Forelimb muscle (tissue), 1 donor: Measurements from ENCODE around the gene TMPRSS13. TPM values are rescaled to one million over a fixed set of nuclear protein-coding genes. Genes with fewer than 3 reads are reported as not detected.
"Not testable (repeated sequence)": the region's sequence is repeated elsewhere in the genome, so short reads cannot be mapped to it uniquely, and the experiment has no call there.

ENCODE experiments used
- DNase-seq: peaks from one replicate; pipeline ENCODE4 v3.0.0-alpha.2; 2013; ENCODE audit warnings: low read depth
- polyA plus RNA-seq: library from polyadenylated mRNA; unstranded; fragments of 120-200 nt; gene quantifications from one replicate; pipeline ENCODE4 v1.2.1, GENCODE V29; 2013; ENCODE audit not compliant: insufficient read length

The TMPRSS13 gene
- polyA plus RNA-seq = 0.19 TPM

GRCh38 chr11:117929142-117929915, at the start of gene TMPRSS13:
TMPRSS13 (minus strand) TSS chr11:117929402; CDS start chr11:117929307, 95 bp downstream.
- DNase-seq = no peak

- no peak for DNase-seq
These were observed 49.8 kb upstream of the TMPRSS13 start for GRCh38 chr11:117978991-117979390.

GRCh38 chr11:117978291-117978910, 49.2 kb upstream of the TMPRSS13 start:
- DNase-seq = not testable (repeated sequence)

DNA sequence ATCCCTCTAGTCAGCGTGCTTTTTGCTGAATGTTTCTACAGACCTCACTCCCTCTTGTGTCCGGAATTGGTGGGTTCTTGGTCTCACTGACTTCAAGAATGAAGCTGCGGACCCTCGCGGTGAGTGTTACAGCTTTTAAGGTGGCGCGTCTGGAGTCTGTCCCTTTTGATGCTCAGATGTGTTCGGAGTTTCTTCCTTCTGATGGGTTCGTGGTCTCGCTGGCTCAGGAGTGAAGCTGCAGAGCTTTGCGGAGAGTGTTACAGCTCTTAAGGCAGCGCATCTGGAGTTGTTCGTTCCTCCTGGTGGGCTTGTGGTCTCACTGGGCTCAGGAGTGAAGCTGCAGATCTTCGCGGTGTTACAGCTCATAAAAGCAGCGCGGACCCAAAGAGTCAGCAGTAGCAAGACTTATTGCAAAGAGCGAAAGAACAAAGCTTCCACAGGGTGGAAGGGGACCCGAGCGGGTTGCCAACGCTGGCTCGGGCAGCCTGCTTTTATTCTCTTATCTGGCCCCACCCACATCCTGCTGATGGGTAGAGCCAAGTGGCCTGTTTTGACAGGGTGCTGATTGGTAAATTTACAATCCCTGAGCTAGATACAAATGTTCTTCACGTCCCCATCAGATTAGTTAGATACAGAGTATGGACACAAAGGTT, 48.5 kb upstream of the TMPRSS13 start:
- not testable (repeated sequence) for DNase-seq

- DNase-seq = no peak
These were observed 47.8 kb upstream of the TMPRSS13 start for GRCh38 chr11:117977029-117977428.

DNA sequence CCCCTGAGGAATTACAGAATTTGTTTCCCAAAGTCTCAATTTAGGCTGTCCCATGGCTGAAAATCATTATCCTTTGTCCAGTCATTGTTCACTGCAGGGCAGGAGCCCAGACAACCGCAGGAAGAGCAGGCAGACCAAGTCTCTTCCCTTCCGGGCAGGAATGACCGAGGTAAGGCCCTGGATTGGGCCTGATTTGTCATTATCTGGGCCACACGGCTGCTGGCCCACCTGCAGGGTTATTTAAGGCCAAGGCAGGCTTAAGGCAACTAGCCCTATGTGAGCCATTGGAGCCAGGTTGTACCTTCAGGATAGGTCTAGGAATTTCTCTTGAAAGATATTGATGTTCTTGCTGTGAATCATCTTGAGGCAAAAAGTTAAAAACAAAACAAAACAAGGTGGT, 47.2 kb upstream of the TMPRSS13 start:
- no peak for DNase-seq

DNA sequence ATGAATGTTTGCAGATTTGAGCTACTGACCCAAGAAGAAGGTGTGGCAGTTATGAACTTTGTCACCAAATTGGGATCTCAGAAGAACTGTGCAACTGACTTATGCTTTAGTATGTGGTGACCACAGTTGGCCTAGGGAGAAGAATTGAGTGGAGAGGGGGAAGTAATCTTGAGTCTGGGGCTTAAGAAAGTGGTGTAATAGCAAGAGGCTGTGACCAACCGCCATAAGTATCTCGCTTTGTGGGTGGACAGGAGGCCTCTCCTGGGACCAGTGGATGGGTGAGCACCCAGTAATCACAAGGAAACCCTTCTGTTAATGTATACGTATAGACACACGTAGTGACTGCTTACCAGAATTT, 44.3 kb upstream of the TMPRSS13 start:
- no peak for DNase-seq

GRCh38 chr11:117972629-117973502, 43.7 kb upstream of the TMPRSS13 start:
- no peak for DNase-seq

GRCh38 chr11:117972044-117972443, 42.8 kb upstream of the TMPRSS13 start:
- no peak for DNase-seq

GRCh38 chr11:117970400-117971024, 41.3 kb upstream of the TMPRSS13 start:
- no peak for DNase-seq

DNA sequence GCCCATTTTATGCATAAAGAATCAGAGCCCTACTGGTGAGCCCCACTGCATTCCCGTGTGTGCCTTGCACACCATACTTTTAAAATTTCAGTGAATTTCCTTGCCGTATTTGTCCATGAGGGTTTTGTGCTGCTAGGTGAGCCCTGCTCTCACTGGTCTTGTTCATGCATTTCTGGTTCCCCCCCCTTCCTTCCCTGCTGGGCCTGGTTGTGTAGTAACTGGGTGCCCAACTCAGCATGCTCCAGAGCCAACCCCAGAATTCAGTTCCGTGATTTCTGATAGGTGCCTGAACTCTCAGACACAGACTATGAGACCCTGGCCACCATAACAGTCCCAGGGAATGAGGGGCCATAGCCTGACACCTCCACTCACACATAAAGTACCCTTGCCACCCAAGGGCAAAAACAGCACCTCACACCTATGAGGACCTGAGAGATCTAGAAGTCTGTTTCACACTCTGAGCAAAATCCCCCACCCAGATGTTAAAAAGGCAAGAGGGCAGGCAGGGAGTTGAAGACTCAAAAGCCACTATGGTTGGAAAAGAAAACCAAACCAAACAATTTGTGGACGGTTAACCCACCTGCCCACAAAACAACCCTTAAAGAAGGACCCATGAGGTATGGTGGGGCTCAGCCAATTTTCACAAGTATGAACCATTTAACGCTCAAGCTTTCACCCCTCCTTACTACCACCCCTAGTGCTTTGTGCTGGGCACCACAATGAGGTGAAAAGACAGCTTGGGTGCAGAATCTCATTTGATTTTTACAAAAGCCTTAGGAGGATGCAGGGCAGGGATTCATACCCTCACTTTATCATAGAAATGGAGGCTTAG, 40.2 kb upstream of the TMPRSS13 start:
- no peak for DNase-seq

DNA sequence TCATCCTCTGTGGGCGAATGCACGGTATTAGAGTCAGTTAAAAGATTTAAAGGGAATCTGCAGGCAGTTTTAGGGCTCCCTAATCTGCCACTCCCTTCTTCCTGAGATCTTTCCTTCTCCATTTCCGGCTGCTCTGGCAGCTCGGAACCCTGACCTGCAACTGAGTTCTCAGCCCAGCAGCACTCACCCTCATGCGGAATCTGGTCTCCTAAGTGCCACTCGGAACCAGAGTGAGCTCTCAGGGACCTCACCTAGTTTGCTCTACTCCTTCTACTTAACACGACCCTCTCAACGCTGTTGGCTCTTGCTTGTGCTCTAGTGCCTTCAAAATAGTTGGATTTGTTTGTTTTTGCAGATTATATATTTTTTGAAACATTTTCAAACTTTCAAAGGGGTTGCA, 37.7 kb upstream of the TMPRSS13 start:
- no peak for DNase-seq

DNA sequence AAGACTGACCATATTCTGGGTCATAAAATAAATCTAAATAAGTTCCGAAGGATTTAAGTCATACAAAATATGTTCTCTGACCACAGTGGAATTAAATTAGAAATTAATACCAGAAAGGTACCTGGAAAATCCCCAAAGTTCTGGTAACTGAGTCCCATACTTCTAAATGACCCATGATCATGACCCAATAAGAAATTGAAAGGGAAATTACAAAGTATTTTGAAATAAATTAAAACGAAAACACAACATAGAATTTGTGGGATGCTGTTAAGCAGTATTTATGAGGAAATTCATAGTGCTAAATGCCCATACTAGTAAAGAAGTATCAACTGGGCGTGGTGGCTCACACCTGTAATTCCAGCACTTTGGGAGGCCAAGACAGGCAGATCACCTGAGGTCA, 33.6 kb upstream of the TMPRSS13 start:
- no peak for DNase-seq

DNA sequence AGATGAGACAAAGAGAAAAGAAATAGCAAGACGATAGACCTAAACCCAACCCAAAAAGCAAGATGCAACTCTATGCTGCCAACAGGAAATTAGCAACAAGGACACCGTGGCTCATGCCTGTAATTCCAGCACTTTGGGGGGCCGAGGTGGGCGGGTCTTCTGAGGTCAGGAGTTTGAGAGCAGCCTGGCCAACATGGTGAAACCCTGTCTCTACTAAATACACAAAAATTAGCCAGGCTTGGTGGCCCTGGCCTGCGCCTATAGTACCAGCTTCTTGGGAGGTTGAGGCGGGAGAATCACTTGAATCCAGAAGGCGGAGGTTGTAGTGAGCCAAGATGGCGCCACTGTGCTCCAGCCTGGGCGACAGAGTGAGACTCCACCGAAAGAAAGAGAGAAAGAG, 32.7 kb upstream of the TMPRSS13 start:
- no peak for DNase-seq

- no peak for DNase-seq
These were observed 31.2 kb upstream of the TMPRSS13 start for GRCh38 chr11:117960406-117960805.

GRCh38 chr11:117959438-117960149, 30.4 kb upstream of the TMPRSS13 start:
- DNase-seq = no peak

DNA sequence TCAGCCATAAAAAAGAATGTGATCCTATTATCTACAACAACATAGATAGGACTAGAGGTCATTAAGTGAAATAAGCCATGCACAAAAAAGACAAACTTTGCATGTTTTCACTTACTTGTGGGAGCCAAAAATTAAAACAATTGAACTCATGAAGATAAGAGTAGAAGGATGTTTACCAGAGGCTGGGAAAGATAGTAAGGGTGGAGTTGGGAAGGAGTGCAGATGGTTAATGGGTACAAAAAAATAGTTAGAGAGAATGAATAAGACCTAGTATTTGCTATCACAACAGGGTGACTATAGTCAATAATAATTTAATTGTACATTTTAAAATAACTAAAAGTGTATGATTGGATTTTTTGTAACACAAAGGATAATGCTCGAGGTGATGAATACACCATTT, 29.7 kb upstream of the TMPRSS13 start:
- no peak for DNase-seq

GRCh38 chr11:117953024-117953671, 23.9 kb upstream of the TMPRSS13 start:
- no peak for DNase-seq
